ENCODE data around the gene MARCHF3.

Gene MARCHF3

DNA sequence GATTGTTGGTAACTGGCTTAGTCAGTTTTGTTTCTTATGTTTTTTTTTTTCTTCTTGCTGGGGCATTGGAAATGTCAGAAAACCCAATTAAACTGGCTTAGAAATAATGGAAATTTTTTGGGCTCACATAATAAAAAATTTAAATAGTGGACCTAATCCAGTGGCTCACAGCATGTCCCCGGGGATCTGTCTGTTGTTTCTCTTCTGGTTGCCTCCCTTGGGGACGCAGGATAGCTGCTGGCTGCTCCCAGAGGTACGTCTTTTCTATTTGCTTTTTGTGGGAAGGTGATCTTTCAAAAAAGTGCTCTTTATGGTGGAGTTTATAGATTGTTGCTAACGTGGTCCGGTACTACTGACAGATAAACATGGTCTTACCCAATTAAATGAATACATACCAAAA lies 201.3 kb downstream of the MARCHF3 start:
- no peak for DNase-seq (ENCODE audit: extremely low spot score)
- ChIA-PET POLR2A (no interaction called here), CTCF (no interaction called here)
- TF ChIP-seq HDGF (IDR thresholded peaks at IDR 0.05; ENCODE audit: borderline replicate concordance) = no peak
- no peak for TF ChIP-seq NFRKB (IDR thresholded peaks at IDR 0.05)
- TF ChIP-seq ARNT (IDR thresholded peaks at IDR 0.05) = no peak
- no peak for TF ChIP-seq FOXM1 (IDR thresholded peaks at IDR 0.05; ENCODE audit: borderline replicate concordance)
- TF ChIP-seq BHLHE40 (IDR thresholded peaks at IDR 0.05; ENCODE audit: borderline replicate concordance) = no peak
- no peak for TF ChIP-seq SUZ12 (IDR thresholded peaks at IDR 0.05)
- TF ChIP-seq ELF4 (IDR thresholded peaks at IDR 0.05) = no peak
- TF ChIP-seq CTBP1 (IDR thresholded peaks at IDR 0.05; ENCODE audit: borderline replicate concordance) = no peak
- TF ChIP-seq ZNF384 (IDR thresholded peaks at IDR 0.05) = no peak
- TF ChIP-seq LEF1 (IDR thresholded peaks at IDR 0.05; ENCODE audit: borderline replicate concordance) = no peak
- no peak for TF ChIP-seq FOXK2 (IDR thresholded peaks at IDR 0.05)
- no peak for TF ChIP-seq L3MBTL2 (conservative IDR thresholded peaks at IDR 0.05)
- TF ChIP-seq FOXA1 (IDR thresholded peaks at IDR 0.05) = no peak
- no peak for TF ChIP-seq TARDBP (IDR thresholded peaks at IDR 0.05)
- TF ChIP-seq, protein P1, sequence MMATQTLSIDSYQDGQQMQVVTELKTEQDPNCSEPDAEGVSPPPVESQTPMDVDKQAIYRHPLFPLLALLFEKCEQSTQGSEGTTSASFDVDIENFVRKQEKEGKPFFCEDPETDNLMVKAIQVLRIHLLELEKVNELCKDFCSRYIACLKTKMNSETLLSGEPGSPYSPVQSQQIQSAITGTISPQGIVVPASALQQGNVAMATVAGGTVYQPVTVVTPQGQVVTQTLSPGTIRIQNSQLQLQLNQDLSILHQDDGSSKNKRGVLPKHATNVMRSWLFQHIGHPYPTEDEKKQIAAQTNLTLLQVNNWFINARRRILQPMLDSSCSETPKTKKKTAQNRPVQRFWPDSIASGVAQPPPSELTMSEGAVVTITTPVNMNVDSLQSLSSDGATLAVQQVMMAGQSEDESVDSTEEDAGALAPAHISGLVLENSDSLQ (IDR thresholded peaks at IDR 0.05) = no peak
- no peak for TF ChIP-seq SP1 (IDR thresholded peaks at IDR 0.05)

- CTCF ChIA-PET = interaction anchor here (0.6 kb wide), 1 partner anchor 247 kb away, joined by 3 read pairs; no protein-coding TSS in a partner anchor
- no peak for DNase-seq (ENCODE audit: extremely low spot score)
- POLR2A ChIA-PET = no interaction called here
- TF ChIP-seq LEF1 (IDR thresholded peaks at IDR 0.05; ENCODE audit: borderline replicate concordance) = no peak
- TF ChIP-seq, protein P1 (IDR thresholded peaks at IDR 0.05) = no peak
- TF ChIP-seq FOXM1 (IDR thresholded peaks at IDR 0.05; ENCODE audit: borderline replicate concordance) = no peak
- TF ChIP-seq NFRKB (IDR thresholded peaks at IDR 0.05) = no peak
- no peak for TF ChIP-seq SP1 (IDR thresholded peaks at IDR 0.05)
- TF ChIP-seq ARNT (IDR thresholded peaks at IDR 0.05) = no peak
- TF ChIP-seq FOXA1 (IDR thresholded peaks at IDR 0.05) = no peak
- TF ChIP-seq L3MBTL2 (conservative IDR thresholded peaks at IDR 0.05) = no peak
- no peak for TF ChIP-seq SUZ12 (IDR thresholded peaks at IDR 0.05)
- TF ChIP-seq CTBP1 (IDR thresholded peaks at IDR 0.05; ENCODE audit: borderline replicate concordance) = no peak
These were observed 203.6 kb downstream of the MARCHF3 start for GRCh38 chr5:126826619-126827215.

DNA sequence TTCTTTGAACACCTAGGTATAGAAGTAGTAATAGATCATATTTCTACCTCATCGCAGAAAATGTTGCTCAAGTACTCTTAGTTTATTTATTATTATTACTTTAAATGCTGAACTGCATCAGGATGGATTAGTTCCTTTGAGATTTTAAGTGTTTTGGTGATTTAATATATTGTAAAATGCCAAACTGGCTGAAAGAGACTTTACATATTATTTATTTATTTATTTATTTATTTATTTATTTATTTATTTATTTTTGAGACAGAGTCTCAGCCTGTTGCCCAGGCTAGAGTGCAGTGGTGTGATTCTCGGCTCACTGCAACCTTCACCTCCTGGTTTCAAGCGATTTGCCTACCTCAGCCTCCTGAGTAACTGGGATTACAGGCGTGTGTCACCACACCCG lies 211.1 kb downstream of the MARCHF3 start:
- DNase-seq (ENCODE audit: extremely low spot score) = no peak
- CTCF ChIA-PET = interaction anchor here (0.6 kb wide), 1 partner anchor 159 kb away, joined by 5 read pairs; no protein-coding TSS in a partner anchor
- POLR2A ChIA-PET = no interaction called here
- TF ChIP-seq L3MBTL2 (conservative IDR thresholded peaks at IDR 0.05) (no peak), ELF4 (IDR thresholded peaks at IDR 0.05) (no peak), FOXK2 (IDR thresholded peaks at IDR 0.05) (no peak), ARNT (IDR thresholded peaks at IDR 0.05) (no peak), CTBP1 (IDR thresholded peaks at IDR 0.05; ENCODE audit: borderline replicate concordance) (no peak), LEF1 (IDR thresholded peaks at IDR 0.05; ENCODE audit: borderline replicate concordance) (no peak), FOXM1 (IDR thresholded peaks at IDR 0.05; ENCODE audit: borderline replicate concordance) (no peak), ZNF384 (IDR thresholded peaks at IDR 0.05) (no peak), SUZ12 (IDR thresholded peaks at IDR 0.05) (no peak), HDGF (IDR thresholded peaks at IDR 0.05; ENCODE audit: borderline replicate concordance) (no peak), NFRKB (IDR thresholded peaks at IDR 0.05) (no peak)
- TF ChIP-seq, protein P1 (IDR thresholded peaks at IDR 0.05) = no peak

DNA sequence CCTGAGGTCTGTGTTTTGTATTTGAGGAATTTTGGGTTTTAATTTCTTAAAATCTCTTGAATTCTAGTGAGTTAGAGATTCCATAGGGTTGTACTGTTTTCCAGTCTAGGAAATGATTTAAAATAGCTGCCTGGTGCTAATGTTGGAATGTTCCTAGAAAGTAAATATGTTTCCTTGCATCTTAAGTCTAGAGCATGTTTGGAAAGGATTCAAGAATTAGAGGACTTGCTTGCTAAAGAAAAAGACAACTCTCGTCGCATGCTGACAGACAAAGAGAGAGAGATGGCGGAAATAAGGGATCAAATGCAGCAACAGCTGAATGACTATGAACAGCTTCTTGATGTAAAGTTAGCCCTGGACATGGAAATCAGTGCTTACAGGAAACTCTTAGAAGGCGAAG lies 211.6 kb downstream of the MARCHF3 start:
- ChIA-PET POLR2A (no interaction called here), CTCF (no interaction called here)
- no peak for DNase-seq (ENCODE audit: extremely low spot score)
- TF ChIP-seq ZNF384 (IDR thresholded peaks at IDR 0.05) = no peak
- TF ChIP-seq FOXM1 (IDR thresholded peaks at IDR 0.05; ENCODE audit: borderline replicate concordance) = no peak
- TF ChIP-seq TARDBP (IDR thresholded peaks at IDR 0.05) = no peak
- TF ChIP-seq ELF4 (IDR thresholded peaks at IDR 0.05) = no peak
- no peak for TF ChIP-seq L3MBTL2 (conservative IDR thresholded peaks at IDR 0.05)
- TF ChIP-seq, protein P1 (IDR thresholded peaks at IDR 0.05) = no peak
- TF ChIP-seq SUZ12 (IDR thresholded peaks at IDR 0.05) = no peak
- no peak for TF ChIP-seq ARNT (IDR thresholded peaks at IDR 0.05)
- TF ChIP-seq HDGF (IDR thresholded peaks at IDR 0.05; ENCODE audit: borderline replicate concordance) = no peak
- TF ChIP-seq CTBP1 (IDR thresholded peaks at IDR 0.05; ENCODE audit: borderline replicate concordance) = no peak
- TF ChIP-seq BHLHE40 (IDR thresholded peaks at IDR 0.05; ENCODE audit: borderline replicate concordance) = no peak
